Measurements from ENCODE around the gene CNOT2. TPM values are rescaled to one million over a fixed set of nuclear protein-coding genes. Genes with fewer than 3 reads are reported as not detected.

The CNOT2 gene
- total and polyA plus RNA-seq, 3 donors from 2014 or later, result 56.1 to 127 (median 99.1) TPM

DNA sequence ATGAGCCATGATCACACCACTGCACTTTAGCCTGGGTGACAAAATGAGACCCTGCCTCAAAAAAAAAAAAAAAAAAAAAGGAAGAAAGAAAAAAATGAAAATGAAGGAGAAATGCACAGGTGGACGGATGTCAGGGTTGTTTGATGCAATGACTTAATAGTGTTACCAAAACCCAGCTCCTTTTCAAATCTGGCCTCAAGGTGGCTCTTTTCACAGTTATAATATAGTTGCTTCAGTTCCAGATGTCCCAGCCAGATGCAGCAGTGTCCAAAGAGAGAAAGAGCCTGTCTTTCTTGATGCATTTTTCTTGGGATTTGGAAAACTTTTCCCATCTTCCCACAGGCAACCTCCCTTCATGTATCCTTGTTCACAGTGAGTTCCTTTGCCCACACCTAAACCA lies 159.4 kb downstream of the CNOT2 start:
- DNase-seq, result no peak

DNA sequence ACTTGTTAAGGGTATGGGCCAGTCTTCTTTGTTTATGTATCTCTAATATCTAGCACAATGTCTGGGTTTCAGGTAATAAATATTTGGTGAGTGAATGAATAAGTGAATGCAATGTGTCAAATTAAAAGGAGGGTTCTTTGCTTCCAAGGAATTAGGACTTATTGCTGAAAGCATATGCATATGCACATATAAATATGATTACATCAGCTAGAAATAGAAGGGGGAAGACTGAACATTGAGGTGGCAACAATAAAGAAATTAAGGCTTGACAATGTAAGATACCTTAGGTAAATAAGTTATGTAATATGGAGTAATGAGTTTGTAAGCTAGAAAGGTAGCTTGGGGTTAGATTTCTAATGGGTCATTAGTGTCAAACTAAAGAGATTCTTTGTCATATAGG lies 160.6 kb downstream of the CNOT2 start:
- Histone ChIP-seq H3K4me1 (no peaks in the 10 kb centered on the region), H3K27me3 (no peaks in the 10 kb centered on the region), H3K9me3 (no peaks in the 10 kb centered on the region), H3K27ac (no peak overlapping the region), H3K36me3 (ENCODE audit: low read depth, missing control alignments) (no peaks in the 10 kb centered on the region), H3K4me3 (no peak overlapping the region)
- DNase-seq, result no peak
- TF ChIP-seq POLR2A (IDR thresholded peaks at IDR 0.05) (no peak), CTCF (IDR thresholded peaks at IDR 0.05) (no peak)
- intact Hi-C loops (cut with DNase I; ENCODE audit: low total_unique reads), result no loop called here

More for the DNA sequence above, 159.4 kb downstream of the CNOT2 start:
- H3K4me3 ChIP-seq, result no peak overlapping the region
- no peak for TF ChIP-seq CTCF (IDR thresholded peaks at IDR 0.05)
- TF ChIP-seq POLR2A (IDR thresholded peaks at IDR 0.05), result no peak
- WGBS, 2 donors, result 89 to 95% methylated on average over 1 of the region's 1 CpG
- H3K27me3 ChIP-seq, result no peaks in the 10 kb centered on the region
- H3K4me1 ChIP-seq, result no peaks in the 10 kb centered on the region
- H3K9me3 ChIP-seq, result no peaks in the 10 kb centered on the region
- intact Hi-C loops (cut with DNase I; ENCODE audit: low total_unique reads), result no loop called here
- no peaks in the 10 kb centered on the region for H3K36me3 ChIP-seq (ENCODE audit: low read depth, missing control alignments)
- H3K27ac ChIP-seq, result no peak overlapping the region

Other genes starting within 250 kb of the CNOT2 start
- gene KCNMB4, start 122.9 kb downstream of the CNOT2 start, total RNA-seq, result 1 to 10 TPM; 7.1 to 8.8 TPM
- gene KCNMB4, start 122.9 kb downstream of the CNOT2 start, polyA plus RNA-seq (ENCODE audit: insufficient read depth, low read depth, low replicate concordance), result 3.5 TPM